ENCODE measurements around the gene ARHGAP24.

GRCh38 chr4:85722401-85722800 is 247.5 kb downstream of the ARHGAP24 start:
- no peak for TF ChIP-seq POLR2AphosphoS5 (IDR thresholded peaks at IDR 0.05; ENCODE audit: low read depth, low read length)
- no peak for TF ChIP-seq CTCF (IDR thresholded peaks at IDR 0.05)
- no peak for TF ChIP-seq TCF7L2 (IDR thresholded peaks at IDR 0.05; ENCODE audit: low read depth, low read length)
- no peak for TF ChIP-seq REST (IDR thresholded peaks at IDR 0.05; ENCODE audit: insufficient read depth in 1 of 2, low read depth in 2 of 2, low read length in 1 of 2)
- no peak for TF ChIP-seq SIN3A (IDR thresholded peaks at IDR 0.05; ENCODE audit: borderline replicate concordance, insufficient read depth, low read depth, low read length)
